Thoracic aorta (tissue), 2 donors: ENCODE results near the gene SASH3. TPM values are rescaled to one million over a fixed set of nuclear protein-coding genes. Genes with fewer than 3 reads are reported as not detected.

Source experiments
- ATAC-seq: fragments of 150-250 bp; one replicate; pipeline ENCODE4 v1.8.0; 2017; ENCODE audit warnings: low read depth; ENCODE audit not compliant: insufficient number of reproducible peaks, low FRiP score
- DNase-seq: peaks from one replicate; pipeline ENCODE4 v3.0.0-alpha.2; 2020; ENCODE audit warnings: low spot score
- H3K27ac ChIP-seq, 2 donors: fragments of 200-600 bp; sonication (generic); 1 replicate in 1 of 2; 2 replicates in 1 of 2; pipeline ENCODE4 v1.5.1; 2016; ENCODE audit warnings: mild to moderate bottlenecking in 2 of 2, moderate library complexity in 2 of 2
- H3K27me3 ChIP-seq: fragments of 200-600 bp; sonication (generic); replicated peaks from 2 replicates; pipeline ENCODE4 v1.6.0; 2016; ENCODE audit warnings: mild to moderate bottlenecking; ENCODE audit not compliant: insufficient read depth
- H3K36me3 ChIP-seq: fragments of 200-600 bp; sonication (generic); one replicate; pipeline ENCODE4 v1.5.1; 2016
- H3K4me1 ChIP-seq, 2 donors: fragments of 200-600 bp; sonication (generic); 1 replicate in 1 of 2; 2 replicates in 1 of 2; pipeline versions ENCODE4 v1.5.1 to v1.6.0; 2016; ENCODE audit warnings: low read depth in 2 of 2, mild to moderate bottlenecking in 1 of 2; ENCODE audit not compliant: control insufficient read depth in 1 of 2
- H3K4me3 ChIP-seq: fragments of 200-600 bp; sonication (generic); 2 replicates; pipeline ENCODE4 v1.5.1; 2016; ENCODE audit warnings: mild to moderate bottlenecking
- H3K9me3 ChIP-seq: fragments of 200-600 bp; sonication (generic); 2 replicates; pipeline ENCODE4 v1.5.1; 2016
- CTCF ChIP-seq: fragments of 200-600 bp; sonication (generic); IDR thresholded peaks from one replicate; pipeline ENCODE4 v1.5.1; 2019; ENCODE audit warnings: antibody characterized with exemption
- total RNA-seq, 2 donors: library from RNA; depleted of rRNA; stranded (reverse); fragments of >200 nt; gene quantifications; one replicate each; pipeline versions ENCODE4 v1.1.0 to v1.2.3, GENCODE V29; 2016

SASH3 gene
- total RNA-seq, 2 donors from 2014 or later: 12.4 to 16.2 TPM

DNA sequence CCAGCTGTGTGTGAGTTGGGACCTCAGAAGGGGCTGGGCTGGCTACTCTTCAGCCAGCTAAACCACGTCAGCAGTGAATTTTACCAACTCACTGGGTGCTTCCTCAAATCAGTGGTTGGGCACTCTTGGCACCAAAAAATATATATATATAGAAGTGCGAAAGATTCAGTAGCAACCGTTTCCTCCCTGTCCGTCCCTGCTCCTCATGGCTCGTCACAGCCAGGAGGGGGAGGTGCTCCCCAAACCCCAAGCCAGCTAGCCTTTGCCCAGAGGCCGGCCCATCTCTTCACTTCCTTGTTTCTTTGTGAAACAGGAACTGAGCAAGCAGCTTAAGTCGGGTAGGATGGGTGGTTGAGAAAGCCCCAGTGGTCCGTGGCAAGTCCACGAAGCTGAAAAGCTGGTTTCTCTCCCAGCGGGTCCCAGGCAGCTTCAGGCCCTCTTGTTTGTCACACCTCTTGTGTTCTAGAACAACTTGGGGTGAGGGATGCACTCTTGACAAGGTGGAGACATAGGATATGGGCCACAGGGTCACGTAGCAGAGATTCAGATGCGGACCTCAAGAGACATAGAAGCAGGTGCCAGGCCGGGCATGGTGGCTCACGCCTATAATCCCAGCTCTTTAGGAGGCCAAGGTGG lies 6.8 kb upstream of the SASH3 start:
- Histone ChIP-seq H3K27ac (no peak overlapping the region), H3K9me3 (no peaks in the 10 kb centered on the region), H3K4me3 (no peak overlapping the region), H3K4me1 (no peaks in the 10 kb centered on the region), H3K27me3 (no peaks in the 10 kb centered on the region), H3K36me3 (no peaks in the 10 kb centered on the region)
- no peak for TF ChIP-seq CTCF
- DNase-seq (no peak), ATAC-seq (no peak)

- ATAC-seq: no peak
Observed at GRCh38 chrX:129773649-129774458, 5.9 kb upstream of the SASH3 start.

DNA sequence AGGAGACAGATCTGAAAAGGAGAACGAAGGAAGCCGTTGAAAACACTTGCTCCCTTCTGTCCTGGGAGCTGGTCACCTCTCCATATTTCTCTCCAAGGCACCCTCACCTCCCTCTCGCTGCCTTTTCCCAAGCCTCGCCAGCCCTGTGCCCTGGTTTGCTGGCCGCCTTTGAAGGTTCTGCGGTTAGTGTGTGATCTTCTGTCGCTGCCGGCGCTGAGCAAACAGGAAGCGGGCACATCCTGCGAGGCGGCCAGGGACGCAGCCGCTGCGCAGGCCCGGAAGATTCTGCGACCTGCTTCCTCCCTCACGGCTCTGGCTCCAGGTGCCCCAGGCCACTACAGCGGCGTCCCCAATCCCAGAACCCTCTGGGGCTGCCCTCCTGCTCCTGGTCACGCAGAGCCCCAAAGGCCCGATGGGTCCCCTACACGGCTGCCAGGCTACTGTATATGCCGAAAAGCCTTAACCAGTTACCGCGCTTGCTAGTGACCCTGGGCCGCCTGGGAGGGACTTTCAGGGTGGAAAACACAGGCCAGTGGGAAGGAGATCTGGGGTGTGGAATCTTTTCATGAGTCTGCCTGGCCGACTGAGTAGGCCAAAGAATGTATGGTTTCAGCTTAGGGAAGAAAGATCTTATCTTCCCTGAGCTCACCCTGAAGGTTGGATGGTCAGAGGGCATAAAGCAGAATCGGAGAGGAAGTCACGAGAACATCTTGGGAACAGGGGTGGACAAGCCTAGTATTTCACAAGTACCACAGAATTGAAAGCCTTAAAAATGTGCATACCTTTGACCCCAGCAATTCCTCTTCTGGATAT lies 2.3 kb upstream of the SASH3 start:
- Histone ChIP-seq H3K4me1 (no peaks in the 10 kb centered on the region), H3K4me3 (no peak overlapping the region), H3K27ac (no peak overlapping the region), H3K27me3 (no peaks in the 10 kb centered on the region), H3K36me3 (no peaks in the 10 kb centered on the region), H3K9me3 (no peaks in the 10 kb centered on the region)
- ATAC-seq (no peak), DNase-seq (no peak)
- TF ChIP-seq CTCF: no peak

More at GRCh38 chrX:129773649-129774458, 5.9 kb upstream of the SASH3 start:
- Histone ChIP-seq H3K4me1 (no peaks in the 10 kb centered on the region), H3K9me3 (no peaks in the 10 kb centered on the region), H3K4me3 (no peak overlapping the region), H3K27ac (no peak overlapping the region), H3K36me3 (no peaks in the 10 kb centered on the region), H3K27me3 (no peaks in the 10 kb centered on the region)
- no peak for DNase-seq
- TF ChIP-seq CTCF: no peak

DNA sequence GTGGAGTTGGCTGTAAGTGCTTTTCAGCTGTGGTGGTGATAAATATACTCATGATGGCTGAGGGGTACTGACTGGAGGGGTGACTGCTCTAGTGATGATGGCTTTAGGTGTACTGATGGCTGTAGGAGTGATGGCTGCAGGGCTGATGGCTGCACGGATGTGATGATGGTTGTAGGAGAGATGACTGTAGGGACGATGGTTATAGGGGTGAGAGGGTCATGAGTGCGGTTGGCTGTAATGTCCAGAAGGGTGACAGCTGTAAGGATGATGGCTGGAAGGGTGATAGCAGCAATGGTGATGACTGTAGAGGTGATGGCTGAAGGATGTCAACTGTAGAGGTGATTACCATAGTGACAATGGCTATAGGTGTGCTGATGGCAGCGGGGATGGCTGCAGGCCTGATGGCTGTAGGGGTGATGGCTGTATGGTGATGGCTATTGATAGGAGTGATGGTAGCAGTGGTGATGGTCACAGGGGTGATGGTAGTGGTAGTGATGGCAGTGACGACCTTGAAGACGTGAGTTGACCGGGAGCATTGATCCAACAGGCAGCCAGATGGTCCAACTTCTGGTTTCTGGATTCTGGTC lies 570 bp upstream of the SASH3 start:
- H3K9me3 ChIP-seq: no peaks in the 10 kb centered on the region
- DNase-seq (no peak), ATAC-seq (no peak)
- no peak overlapping the region for H3K27ac ChIP-seq
- H3K36me3 ChIP-seq: no peaks in the 10 kb centered on the region
- no peaks in the 10 kb centered on the region for H3K4me1 ChIP-seq
- no peak overlapping the region for H3K4me3 ChIP-seq
- TF ChIP-seq CTCF: no peak
- H3K27me3 ChIP-seq: no peaks in the 10 kb centered on the region
